Karpas-422 (cell line): ENCODE data around the gene SLFNL1. TPM values are rescaled to one million over a fixed set of nuclear protein-coding genes. Genes with fewer than 3 reads are reported as not detected.

ENCODE experiments used
- DNase-seq: peaks from one replicate; pipeline ENCODE4 v3.0.0-alpha.2; 2015
- H2AFZ ChIP-seq: fragments of 200-600 bp; sonication (generic); 2 replicates; pipeline ENCODE4 v1.6.1; 2014; ENCODE audit warnings: antibody characterized with exemption, low read length, mixed read lengths
- H3K27ac ChIP-seq: fragments of 200-600 bp; sonication (generic); 2 replicates; pipeline ENCODE4 v1.5.1; 2014; ENCODE audit warnings: mild to moderate bottlenecking, low read length, moderate library complexity
- H3K27me3 ChIP-seq: fragments of 200-600 bp; sonication (generic); 2 replicates; pipeline ENCODE4 v1.6.1; 2014; ENCODE audit warnings: low read length, mixed read lengths
- H3K36me3 ChIP-seq: fragments of 200-600 bp; sonication (generic); 2 replicates; pipeline ENCODE4 v1.6.1; 2014; ENCODE audit warnings: low read length, mixed read lengths; ENCODE audit not compliant: insufficient read depth
- H3K4me1 ChIP-seq: fragments of 200-600 bp; sonication (generic); 2 replicates; pipeline ENCODE4 v1.6.1; 2014; ENCODE audit warnings: mild to moderate bottlenecking, low read length, mixed read lengths
- H3K4me2 ChIP-seq: fragments of 200-600 bp; sonication (generic); 2 replicates; pipeline ENCODE4 v1.6.1; 2014; ENCODE audit warnings: low read length, low read depth, mild to moderate bottlenecking; ENCODE audit not compliant: poor library complexity, severe bottlenecking
- H3K4me3 ChIP-seq: fragments of 200-600 bp; sonication (generic); 2 replicates; pipeline ENCODE4 v1.5.1; 2014; ENCODE audit warnings: mild to moderate bottlenecking, antibody characterized with exemption, low read length, mixed read lengths
- H3K79me2 ChIP-seq: fragments of 200-600 bp; sonication (generic); 2 replicates; pipeline ENCODE4 v1.6.1; 2014; ENCODE audit warnings: mild to moderate bottlenecking, low read length, mixed read lengths
- H3K9ac ChIP-seq: fragments of 200-600 bp; sonication (generic); 2 replicates; pipeline ENCODE4 v1.6.0; 2014; ENCODE audit warnings: low read length
- H3K9me2 ChIP-seq: fragments of 200-600 bp; sonication (generic), shearing (Covaris generic); replicated peaks from 2 replicates; pipeline ENCODE4 v1.6.0; 2014; ENCODE audit warnings: mild to moderate bottlenecking, low read length, moderate library complexity; ENCODE audit not compliant: insufficient read depth
- H3K9me3 ChIP-seq: fragments of 300-700, 200-600 bp; sonication (generic); 2 replicates; pipeline ENCODE4 v1.6.1; 2014; ENCODE audit warnings: low read length, mixed read lengths
- H4K20me1 ChIP-seq: fragments of 200-600 bp; sonication (generic); 2 replicates; pipeline ENCODE4 v1.6.1; 2014; ENCODE audit warnings: mild to moderate bottlenecking, antibody characterized with exemption, low read length, low read depth; ENCODE audit not compliant: insufficient read depth
- total RNA-seq: library from RNA; depleted of rRNA; stranded (reverse); fragments of >200 nt; shearing (Covaris generic); gene quantifications from 2 replicates; pipeline ENCODE4 v1.2.3, GENCODE V29; 2014; ENCODE audit warnings: low replicate concordance

SLFNL1 gene
- total RNA-seq, 1 experiment from 2014 or later, result 0.89 TPM

DNA sequence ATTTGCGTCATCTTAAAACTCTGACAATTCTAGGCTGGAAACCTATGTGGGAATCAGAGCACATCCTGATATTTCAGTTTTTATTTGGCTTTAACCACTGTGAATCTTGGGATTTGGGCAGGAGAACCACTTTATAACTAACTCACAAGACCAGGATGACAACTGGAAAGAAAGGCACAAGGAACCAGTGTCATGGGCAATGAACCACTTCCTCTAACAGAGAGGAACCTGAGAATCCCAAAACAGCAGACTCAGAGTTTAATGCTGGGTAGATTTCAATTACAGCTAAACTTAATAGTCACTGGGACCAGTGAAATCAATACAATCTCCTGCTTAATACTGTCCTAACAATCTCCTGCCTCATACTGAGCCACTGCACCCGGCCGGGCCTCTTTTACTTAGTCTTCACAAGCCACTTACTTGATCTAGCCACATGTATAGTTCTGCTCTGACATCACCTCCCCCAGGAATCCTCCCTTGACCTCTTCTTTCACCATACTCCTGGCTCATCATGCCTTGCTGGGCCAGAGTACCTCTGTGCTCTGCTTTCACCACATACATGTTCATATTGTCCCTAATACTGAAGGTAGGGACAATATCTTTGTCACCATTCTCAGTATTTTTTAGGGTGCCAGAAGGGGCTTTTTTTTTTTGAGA, 20.2 kb upstream of the SLFNL1 start:
- Histone ChIP-seq H3K9ac (no peak overlapping the region), H3K79me2 (no peaks in the 10 kb centered on the region), H3K9me2 (no peaks in the 10 kb centered on the region), H3K36me3 (peaks cover 31% of the 10 kb centered on the region; the same call in 1 of the 2 replicates), H3K4me1 (no peaks in the 10 kb centered on the region), H3K27me3 (no peaks in the 10 kb centered on the region), H3K4me2 (no peak overlapping the region), H3K9me3 (no peaks in the 10 kb centered on the region), H3K4me3 (no peak overlapping the region), H3K27ac (no peak overlapping the region), H2AFZ (no peak overlapping the region), H4K20me1 (no peaks in the 10 kb centered on the region)
- no peak for DNase-seq

DNA sequence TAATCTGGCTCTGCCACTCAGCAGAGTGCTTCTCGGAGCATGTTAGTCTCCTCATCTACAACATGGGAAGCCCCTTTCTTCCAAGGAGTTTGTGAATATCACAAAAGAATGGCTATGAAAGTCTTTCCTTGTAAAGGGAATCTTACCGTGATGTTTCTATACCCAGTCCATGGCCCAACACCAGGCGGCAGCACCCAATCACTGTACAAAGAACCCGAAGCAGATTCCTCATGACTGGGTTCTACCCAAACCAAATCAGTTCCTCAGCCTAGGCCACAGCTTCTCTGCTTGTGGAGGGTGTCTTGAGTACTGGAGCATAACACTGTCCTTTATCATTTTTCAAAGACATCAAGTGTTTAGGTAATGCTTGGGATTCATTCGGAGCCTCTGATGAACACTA, 16.6 kb upstream of the SLFNL1 start:
- no peaks in the 10 kb centered on the region for H4K20me1 ChIP-seq
- H3K4me2 ChIP-seq, result no peak overlapping the region
- no peaks in the 10 kb centered on the region for H3K79me2 ChIP-seq
- H2AFZ ChIP-seq, result no peak overlapping the region
- H3K9me2 ChIP-seq, result no peaks in the 10 kb centered on the region
- no peak overlapping the region for H3K27ac ChIP-seq
- peak; percentile 39 for DNase-seq
- H3K9me3 ChIP-seq, result no peaks in the 10 kb centered on the region
- no peaks in the 10 kb centered on the region for H3K4me1 ChIP-seq
- H3K4me3 ChIP-seq, result no peak overlapping the region
- H3K9ac ChIP-seq, result no peak overlapping the region
- H3K27me3 ChIP-seq, result no peaks in the 10 kb centered on the region
- H3K36me3 ChIP-seq, result peaks cover 33% of the 10 kb centered on the region; the same call in 1 of the 2 replicates

DNA sequence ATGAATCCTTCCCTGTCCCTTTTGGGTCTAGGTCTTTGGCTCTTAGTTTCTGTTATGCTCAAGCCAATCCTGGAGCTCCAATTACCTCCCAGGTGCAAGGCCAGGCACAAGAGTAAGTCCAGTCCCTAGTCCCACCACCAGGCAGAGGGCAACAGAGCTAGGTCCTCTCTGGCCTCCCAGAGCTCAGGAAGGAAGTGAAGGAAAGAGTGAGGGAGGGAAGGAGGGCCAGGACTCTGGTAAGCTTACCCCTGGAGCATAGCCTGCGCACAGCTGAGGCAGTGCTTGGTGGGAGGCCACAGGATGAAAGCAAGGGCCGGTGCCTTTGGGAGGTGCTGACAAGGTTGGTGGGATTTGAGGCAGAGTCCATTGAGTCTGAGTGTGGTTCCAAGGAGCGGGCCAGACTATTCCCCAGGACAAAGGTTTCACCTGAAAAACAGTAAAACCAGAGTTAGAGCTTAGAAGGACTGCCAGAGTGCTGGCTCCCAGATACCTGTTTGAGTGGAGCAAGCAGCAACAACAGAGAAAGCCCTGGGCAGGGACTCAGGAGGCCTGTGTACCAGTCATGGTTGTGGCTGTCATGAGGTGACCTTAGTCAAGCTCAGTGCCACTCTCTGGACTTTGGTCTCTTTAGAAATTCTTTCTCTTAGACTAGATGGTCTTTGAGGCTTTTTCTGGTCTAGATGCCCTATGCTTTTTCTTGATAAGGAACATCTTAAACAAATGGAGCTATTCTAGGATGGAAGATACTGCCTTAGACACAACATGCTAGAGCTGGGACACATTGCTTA, 15.8 kb upstream of the SLFNL1 start:
- no peak overlapping the region for H3K4me2 ChIP-seq
- H3K27me3 ChIP-seq, result no peaks in the 10 kb centered on the region
- H4K20me1 ChIP-seq, result no peaks in the 10 kb centered on the region
- no peaks in the 10 kb centered on the region for H3K9me3 ChIP-seq
- no peak overlapping the region for H3K9ac ChIP-seq
- H3K4me1 ChIP-seq, result no peaks in the 10 kb centered on the region
- no peak overlapping the region for H3K4me3 ChIP-seq
- no peaks in the 10 kb centered on the region for H3K79me2 ChIP-seq
- DNase-seq, result no peak
- no peak overlapping the region for H3K27ac ChIP-seq
- no peak overlapping the region for H2AFZ ChIP-seq
- no peaks in the 10 kb centered on the region for H3K9me2 ChIP-seq
- H3K36me3 ChIP-seq, result peaks cover 35% of the 10 kb centered on the region; the same call in 1 of the 2 replicates

DNA sequence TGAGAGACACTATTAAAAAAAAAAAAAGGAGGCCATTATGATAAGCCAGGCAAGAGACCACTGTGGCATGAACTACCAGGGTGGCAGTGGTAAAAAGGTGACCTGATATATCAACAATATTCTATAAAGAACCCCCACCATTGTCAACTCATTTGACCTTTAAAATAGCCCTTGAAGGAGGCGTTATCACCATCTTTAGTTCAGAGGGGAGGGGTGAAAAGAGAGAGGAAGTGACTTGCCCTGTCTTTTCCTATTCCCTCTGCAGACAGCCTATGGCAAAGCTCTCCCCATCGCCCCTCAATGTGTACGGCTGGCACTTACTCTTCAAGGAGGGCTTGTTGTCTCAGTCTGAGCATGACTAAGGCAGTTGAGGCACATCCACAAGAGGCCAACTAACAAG, 11.7 kb upstream of the SLFNL1 start:
- peaks cover 41% of the 10 kb centered on the region; the same call in 1 of the 2 replicates for H3K36me3 ChIP-seq
- H2AFZ ChIP-seq, result no peak overlapping the region
- H3K27ac ChIP-seq, result no peak overlapping the region
- H3K9me2 ChIP-seq, result no peaks in the 10 kb centered on the region
- H3K4me3 ChIP-seq, result no peak overlapping the region
- no peak overlapping the region for H3K9ac ChIP-seq
- H3K4me1 ChIP-seq, result no peaks in the 10 kb centered on the region
- no peaks in the 10 kb centered on the region for H4K20me1 ChIP-seq
- H3K4me2 ChIP-seq, result no peak overlapping the region
- no peaks in the 10 kb centered on the region for H3K27me3 ChIP-seq
- no peaks in the 10 kb centered on the region for H3K79me2 ChIP-seq
- no peak for DNase-seq
- no peaks in the 10 kb centered on the region for H3K9me3 ChIP-seq

DNA sequence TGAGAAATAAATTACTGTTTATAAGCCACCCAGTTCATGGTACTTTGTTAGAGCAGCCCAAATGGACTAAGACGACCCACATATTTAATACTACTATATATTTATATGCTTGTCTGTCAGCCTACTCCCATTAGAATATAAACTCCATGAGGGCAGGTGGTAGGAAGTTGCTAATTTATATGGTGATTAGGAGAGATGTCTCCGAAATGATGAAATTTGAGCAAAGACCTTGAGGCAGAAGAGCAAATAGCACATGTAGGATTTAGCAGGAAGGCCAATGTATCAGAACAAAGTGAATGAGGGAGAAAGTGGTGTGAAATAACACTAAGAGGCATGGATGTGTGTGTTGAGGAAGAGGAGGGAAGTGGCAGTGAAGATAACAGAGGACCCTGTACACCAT, 10.6 kb upstream of the SLFNL1 start:
- Histone ChIP-seq H3K4me1 (no peaks in the 10 kb centered on the region), H3K9ac (no peak overlapping the region), H3K27ac (no peak overlapping the region), H3K27me3 (no peaks in the 10 kb centered on the region), H3K9me2 (no peaks in the 10 kb centered on the region), H3K4me2 (no peak overlapping the region), H2AFZ (no peak overlapping the region), H3K9me3 (no peaks in the 10 kb centered on the region), H3K36me3 (peaks cover 38% of the 10 kb centered on the region; the same call in 1 of the 2 replicates), H4K20me1 (no peaks in the 10 kb centered on the region), H3K79me2 (no peaks in the 10 kb centered on the region), H3K4me3 (no peak overlapping the region)
- DNase-seq, result no peak

DNA sequence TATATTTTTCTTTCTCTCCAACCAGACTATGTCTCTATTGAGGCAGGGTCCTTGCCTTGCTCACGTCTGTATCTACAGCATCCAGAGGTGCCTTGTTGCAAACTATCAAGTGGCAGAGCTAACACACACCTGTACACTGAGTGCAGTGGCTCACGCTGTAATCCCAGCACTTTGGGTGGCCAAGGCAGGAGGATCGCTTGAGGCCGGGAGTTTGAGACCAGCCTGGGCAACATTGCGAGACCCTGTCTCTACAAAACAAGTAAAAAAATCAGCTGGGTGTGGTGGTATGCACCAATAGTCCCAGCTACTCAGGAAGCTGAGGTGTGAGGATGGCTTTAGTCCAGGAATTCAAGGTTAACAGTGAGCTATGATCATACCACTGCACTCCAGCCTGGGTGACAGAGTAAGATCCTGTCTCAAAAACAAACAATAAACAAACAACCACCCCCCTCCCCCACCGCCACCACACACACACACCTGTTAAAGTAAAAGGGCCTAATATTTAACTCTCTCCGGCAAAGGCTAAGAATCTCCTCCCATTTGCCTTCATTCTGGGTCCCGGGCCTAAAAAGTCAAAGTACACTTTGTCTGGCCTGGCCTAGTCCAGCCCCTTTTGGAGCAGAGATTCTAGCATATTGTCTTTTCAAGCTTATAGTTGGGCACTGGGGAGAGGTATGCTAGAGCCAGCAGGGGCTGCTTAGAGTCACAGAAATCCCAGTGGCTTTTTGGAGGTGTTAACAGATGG, 9.5 kb upstream of the SLFNL1 start:
- Histone ChIP-seq H2AFZ (no peak overlapping the region), H3K36me3 (peaks cover 27% of the 10 kb centered on the region; the same call in 1 of the 2 replicates), H3K9ac (no peak overlapping the region), H3K4me1 (no peaks in the 10 kb centered on the region), H3K79me2 (no peaks in the 10 kb centered on the region), H3K4me3 (no peak overlapping the region), H4K20me1 (no peaks in the 10 kb centered on the region), H3K4me2 (no peak overlapping the region), H3K9me2 (no peaks in the 10 kb centered on the region), H3K9me3 (no peaks in the 10 kb centered on the region), H3K27me3 (no peaks in the 10 kb centered on the region), H3K27ac (no peak overlapping the region)
- no peak for DNase-seq

DNA sequence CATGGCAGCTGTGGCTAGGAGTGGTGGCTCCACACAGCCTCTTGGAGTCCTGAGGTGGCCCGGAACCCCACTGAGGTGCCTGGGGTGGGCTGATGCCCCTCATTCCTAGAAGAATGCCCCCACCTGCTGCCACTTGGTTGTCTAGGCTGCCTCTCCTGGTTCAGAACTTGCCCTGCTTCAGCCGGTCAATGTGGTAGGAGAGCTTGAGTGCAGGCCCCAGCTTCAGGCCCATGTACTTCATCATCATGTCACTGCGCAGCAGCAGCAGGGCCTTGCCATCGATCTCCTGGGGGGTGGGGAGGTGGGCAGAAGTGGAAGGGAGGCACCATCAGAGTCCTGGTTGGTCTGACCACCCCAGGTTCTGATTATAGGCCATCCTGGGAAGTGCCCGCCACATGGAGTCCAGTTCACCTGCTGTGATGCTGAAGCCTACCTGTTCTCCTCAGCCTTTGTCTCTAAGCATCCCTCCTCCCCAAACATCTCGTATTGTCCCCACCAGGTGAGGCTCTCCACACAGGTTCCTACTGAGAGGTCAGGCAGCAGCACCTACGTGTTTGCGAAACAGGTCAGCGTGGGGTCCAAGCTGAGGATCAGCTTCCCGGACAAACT, 6.6 kb upstream of the SLFNL1 start:
- Histone ChIP-seq H3K9me3 (no peaks in the 10 kb centered on the region), H4K20me1 (no peaks in the 10 kb centered on the region), H3K36me3 (peaks cover 21% of the 10 kb centered on the region; the same call in 1 of the 2 replicates), H3K9ac (no peak overlapping the region), H3K79me2 (no peaks in the 10 kb centered on the region), H3K4me1 (peaks cover 4% of the 10 kb centered on the region; the same call in 1 of the 2 replicates), H3K27ac (no peak overlapping the region), H3K9me2 (no peaks in the 10 kb centered on the region), H3K27me3 (no peaks in the 10 kb centered on the region), H2AFZ (no peak overlapping the region), H3K4me2 (no peak overlapping the region), H3K4me3 (no peak overlapping the region)
- no peak for DNase-seq
